GM18870 (cell line): Measurements from ENCODE around the gene SDF2L1.
"Not testable (repeated sequence)": the region's sequence is repeated elsewhere in the genome, so short reads cannot be mapped to it uniquely, and the experiment has no call there.

Experiments
- ATAC-seq: cut with Tn5 transposase; IDR thresholded peaks from one replicate; pipeline ENCODE4 v1.9.1; 2021; ENCODE audit warnings: moderate library complexity; ENCODE audit not compliant: unreplicated experiment

The SDF2L1 gene

GRCh38 chr22:21641789-21642583 lies at the start of gene SDF2L1:
SDF2L1 (plus strand) TSS chr22:21642302; CDS start chr22:21642337, 35 bp downstream.
- ATAC-seq: peak; percentile 93

GRCh38 chr22:21592422-21592821 lies 49.7 kb upstream of the SDF2L1 start:
- no peak for ATAC-seq

GRCh38 chr22:21593406-21594232 lies 48.5 kb upstream of the SDF2L1 start:
- no peak for ATAC-seq

- no peak for ATAC-seq
These were observed 47.1 kb upstream of the SDF2L1 start for GRCh38 chr22:21594865-21595452.

- ATAC-seq: not testable (repeated sequence)
These were observed 45.6 kb upstream of the SDF2L1 start for GRCh38 chr22:21596356-21597135.

DNA sequence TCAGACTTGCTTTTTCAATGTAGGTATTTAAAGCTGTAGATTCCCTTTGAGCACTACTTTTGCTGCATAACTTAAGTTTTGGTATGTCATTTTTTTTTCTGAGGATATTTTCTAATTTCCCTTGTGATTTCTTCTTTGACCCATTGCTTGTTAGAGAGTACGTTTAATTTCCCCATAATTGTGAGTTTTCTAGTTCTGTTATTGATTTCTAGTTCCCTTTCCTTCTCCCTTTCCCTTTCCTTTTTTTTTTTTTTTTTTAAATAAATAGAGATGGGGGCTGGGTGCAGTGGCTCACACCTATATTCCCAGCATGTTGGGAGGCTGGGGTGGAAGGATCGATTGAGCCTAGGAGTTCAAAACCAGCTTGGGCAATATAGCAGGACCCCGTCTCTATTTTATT lies 43.8 kb upstream of the SDF2L1 start:
- ATAC-seq: no peak

DNA sequence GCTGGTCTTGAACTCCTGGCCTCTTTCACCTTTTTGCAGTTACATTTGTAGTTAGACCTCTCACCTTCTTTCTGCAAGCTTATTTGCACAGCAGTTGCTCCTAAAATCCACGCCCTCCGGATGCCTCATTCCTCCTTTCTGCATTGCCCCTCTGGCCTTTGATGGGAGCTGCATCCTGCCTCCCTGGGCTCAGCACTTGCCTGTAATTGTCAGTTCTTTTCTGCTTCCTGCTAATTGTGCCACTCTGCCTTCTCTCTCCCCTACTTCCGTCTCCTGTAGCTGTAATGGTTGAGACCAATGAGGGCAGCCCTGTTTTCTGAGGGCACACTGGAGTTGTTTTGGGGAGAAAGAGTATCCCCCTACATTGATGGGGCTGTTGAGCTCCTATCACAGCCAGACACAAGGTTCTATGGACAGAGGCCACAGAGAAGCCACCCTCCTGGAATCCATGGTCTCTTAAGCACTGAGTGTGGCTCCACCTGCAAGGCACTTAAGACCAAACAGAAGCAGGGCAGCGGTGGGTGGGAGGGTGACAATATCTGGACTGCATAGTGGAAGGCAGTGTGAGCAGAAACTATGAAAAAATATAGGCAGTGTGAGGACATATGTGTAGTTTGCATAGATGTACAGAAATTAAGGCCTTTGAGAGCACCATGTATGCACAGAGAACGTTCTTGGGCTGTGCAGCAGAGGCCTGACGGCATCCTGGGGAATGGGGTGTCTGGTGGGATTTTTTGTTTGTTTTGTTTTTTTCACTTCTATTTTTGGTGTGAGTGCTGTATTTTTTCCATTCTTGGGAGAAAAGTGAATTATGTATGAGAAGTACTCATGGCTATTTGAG lies 42.8 kb upstream of the SDF2L1 start:
- ATAC-seq: no peak

- ATAC-seq: no peak
These were observed 39.5 kb upstream of the SDF2L1 start for GRCh38 chr22:21602579-21602978.

GRCh38 chr22:21603973-21604372 lies 38.1 kb upstream of the SDF2L1 start:
- no peak for ATAC-seq

DNA sequence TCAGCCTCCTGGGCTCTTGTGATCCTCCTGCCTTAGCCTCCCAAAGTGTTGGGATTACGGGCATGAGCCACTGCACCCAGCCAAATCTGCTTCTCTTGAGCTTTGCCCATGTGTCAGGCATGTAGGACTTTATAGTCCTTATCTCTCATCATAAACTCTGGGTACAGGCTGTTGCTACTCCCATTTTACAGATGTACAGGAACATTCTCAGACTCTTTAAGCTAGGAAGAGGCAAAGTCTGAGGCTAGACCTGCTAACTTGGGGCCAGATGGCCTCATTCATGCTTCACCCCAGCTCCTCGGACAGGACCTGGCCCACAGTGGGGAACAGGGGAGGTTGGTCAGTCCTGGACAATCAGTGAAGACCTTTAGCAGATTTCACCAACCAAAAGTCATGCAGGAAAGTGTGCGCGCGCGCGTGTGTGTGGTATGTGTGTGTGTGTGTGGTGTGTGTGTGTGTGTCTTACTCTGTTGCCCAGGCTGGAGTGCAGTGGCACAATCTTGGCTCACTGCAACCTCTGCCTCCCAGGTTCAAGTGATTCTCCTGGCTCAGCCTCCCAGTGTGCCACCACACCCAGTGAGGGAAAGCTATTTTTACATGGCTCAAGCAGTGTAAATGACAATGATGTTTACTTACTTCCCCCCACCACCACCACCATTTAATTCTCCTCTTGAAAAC lies 36.1 kb upstream of the SDF2L1 start:
- ATAC-seq: no peak

DNA sequence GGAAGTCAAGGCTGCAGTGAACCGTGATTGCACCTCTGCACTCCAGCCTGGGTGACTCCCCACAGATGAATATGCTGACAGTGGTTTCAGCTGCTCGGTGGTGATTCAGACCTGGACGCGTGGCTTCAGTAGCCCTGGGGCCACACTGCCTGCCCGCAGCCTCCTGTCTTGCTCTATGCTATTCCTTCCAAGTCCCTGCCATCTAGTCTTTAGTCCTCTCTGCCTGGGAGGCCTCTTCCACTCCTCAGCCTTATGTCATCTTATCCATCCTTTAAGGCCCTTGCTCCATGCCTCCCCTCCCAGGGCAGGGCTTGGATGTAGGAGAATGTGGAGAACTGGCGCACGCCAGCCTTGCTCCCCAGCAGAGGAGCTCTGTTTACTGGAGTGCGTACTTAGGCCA lies 35.3 kb upstream of the SDF2L1 start:
- no peak for ATAC-seq

DNA sequence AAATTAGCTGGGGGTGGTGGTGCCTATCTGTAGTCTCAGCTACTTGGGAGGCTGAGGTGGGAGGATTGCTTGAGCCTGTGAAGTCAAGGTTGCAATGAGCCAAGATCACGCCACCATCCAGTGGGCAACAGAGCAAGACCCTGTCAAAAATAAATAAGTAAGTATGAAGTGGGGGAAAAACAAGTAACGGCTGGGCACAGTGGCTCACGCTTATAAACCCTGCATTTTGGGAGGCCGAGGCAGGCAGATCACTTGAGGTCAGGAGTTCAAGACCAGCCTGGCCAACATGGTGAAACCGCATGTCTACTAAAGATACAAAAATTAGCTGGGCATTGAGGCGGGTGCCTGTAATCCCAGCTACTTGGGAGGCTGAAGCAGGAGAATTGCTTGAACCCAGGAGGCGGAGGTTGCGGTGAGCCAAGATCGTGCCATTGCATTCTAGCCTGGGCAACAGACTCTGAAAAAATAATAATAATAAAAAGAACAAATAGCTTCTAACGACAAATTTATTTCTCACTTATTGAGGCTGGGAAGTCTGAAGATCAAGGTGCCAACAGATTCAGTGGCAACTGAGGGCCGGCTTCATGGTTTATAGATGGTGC lies 32.4 kb upstream of the SDF2L1 start:
- ATAC-seq: not testable (repeated sequence)

DNA sequence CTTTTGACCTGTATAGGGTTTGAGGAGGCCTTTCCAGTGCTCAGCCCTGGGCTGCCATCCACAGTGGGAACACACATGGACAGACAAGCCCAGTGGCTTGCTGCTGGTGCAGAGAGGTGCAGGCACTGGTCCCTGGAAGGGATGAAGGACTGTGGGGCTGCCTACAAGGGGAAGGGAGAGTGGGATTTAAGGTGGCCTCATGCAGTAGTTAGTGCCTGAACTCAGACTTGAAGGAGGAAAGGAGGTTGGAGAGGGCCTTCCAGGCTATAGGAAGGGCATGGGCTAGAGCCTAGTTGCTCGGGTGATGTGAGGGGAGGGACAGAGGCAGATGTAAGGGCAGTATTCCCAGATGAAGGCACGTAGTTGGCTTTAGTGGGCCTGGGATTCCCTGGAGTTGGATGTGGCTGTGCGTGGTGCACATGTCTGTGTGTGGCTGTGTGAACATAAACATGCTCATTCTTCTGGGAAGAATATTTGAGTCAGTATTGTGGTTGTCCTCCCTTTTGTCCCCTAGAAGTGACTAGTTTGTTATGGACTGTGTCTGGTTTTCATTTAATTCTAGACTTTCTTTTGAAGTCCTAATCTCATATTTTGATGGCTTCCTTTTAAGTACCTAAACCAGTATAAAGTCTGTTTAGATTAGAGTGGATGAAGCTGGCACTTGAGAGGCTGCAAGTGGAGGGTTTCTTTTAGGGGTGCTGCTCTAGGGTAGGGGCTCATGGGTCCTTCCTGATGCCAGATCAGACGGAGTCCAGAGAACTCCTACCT lies 30.7 kb upstream of the SDF2L1 start:
- ATAC-seq: no peak

GRCh38 chr22:21612858-21613257 lies 29.2 kb upstream of the SDF2L1 start:
- no peak for ATAC-seq

DNA sequence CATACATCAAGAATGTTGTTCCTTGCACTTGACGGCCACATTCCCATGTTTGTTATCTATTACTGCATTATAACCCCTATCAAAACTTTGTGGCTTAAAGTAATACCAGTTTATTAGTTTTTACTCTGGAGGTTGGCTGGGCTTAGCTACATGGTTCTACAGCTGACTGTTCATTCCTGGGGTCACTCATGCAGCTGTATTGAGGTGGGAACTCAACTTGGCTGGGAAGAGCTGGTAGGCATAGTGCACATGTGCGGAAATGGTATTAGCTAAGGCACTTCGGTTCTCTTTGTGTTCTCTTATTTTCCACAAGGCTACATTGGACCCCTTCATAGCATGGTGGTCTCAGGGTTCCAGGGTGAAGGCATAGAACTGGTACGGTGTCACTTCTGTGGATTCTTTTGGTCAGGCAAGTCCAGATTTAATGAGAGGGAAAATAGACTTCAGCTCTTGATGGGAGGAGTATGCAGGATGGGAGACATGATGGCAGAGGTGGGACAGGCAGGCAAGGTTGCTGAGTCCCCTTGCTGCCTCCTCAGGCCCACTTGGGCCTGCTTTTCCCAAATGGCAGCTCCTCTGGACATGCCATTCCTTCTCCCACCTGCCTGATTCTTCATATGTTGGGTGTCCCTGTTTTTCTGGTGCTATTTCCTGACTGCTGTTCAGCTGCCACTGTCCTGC lies 28.4 kb upstream of the SDF2L1 start:
- ATAC-seq: no peak

- no peak for ATAC-seq
These were observed 26.4 kb upstream of the SDF2L1 start for GRCh38 chr22:21615731-21616130.

DNA sequence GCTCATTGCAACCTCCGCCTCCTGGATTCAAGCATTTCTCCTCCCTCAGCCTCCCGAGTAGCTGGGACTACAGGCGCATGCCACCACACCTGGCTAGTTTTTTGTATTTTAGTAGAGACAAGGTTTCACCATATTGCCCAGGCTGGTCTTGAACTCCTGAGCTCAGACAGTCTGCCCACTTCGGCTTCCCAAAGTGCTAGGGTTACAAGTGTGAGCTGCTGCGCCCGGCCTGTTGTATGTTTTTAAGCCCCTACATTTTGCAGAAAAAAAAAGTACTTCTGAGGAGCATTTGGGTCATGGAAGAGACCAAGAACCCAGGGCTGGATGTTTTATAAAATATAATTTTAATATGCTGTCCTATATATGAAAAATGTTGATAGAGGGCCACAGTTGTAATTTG lies 24.8 kb upstream of the SDF2L1 start:
- ATAC-seq: not testable (repeated sequence)

GRCh38 chr22:21621025-21621424 lies 21.1 kb upstream of the SDF2L1 start:
- ATAC-seq: no peak
